Trophoblast cell (in vitro differentiated cells and primary cell): ENCODE measurements around the gene EPB41L5.
"Not testable (repeated sequence)": the region's sequence is repeated elsewhere in the genome, so short reads cannot be mapped to it uniquely, and the experiment has no call there.

ENCODE experiments used
- DNase-seq, 2 donors: peaks; one replicate each; pipeline ENCODE4 v3.0.0-alpha.2; 2016
- H2AFZ ChIP-seq: 2 replicates; pipeline ENCODE4 v1.6.1; 2013; ENCODE audit warnings: low read length, moderate library complexity, mild to moderate bottlenecking; ENCODE audit not compliant: insufficient read depth, poor library complexity
- H2AK5ac ChIP-seq: 2 replicates; pipeline ENCODE4 v1.6.1; 2013; ENCODE audit warnings: mild to moderate bottlenecking, low read length
- H2BK120ac ChIP-seq: 2 replicates; pipeline ENCODE4 v1.6.1; 2013; ENCODE audit warnings: low read length, mild to moderate bottlenecking, moderate library complexity; ENCODE audit not compliant: insufficient read depth, poor library complexity
- H2BK12ac ChIP-seq: 2 replicates; pipeline ENCODE4 v1.6.1; 2013; ENCODE audit warnings: mild to moderate bottlenecking, low read length, moderate library complexity
- H2BK5ac ChIP-seq: 2 replicates; pipeline ENCODE4 v1.6.1; 2013; ENCODE audit warnings: low read length, low read depth, moderate library complexity, mild to moderate bottlenecking; ENCODE audit not compliant: poor library complexity
- H3K14ac ChIP-seq: 2 replicates; pipeline ENCODE4 v1.6.1; 2013; ENCODE audit warnings: mild to moderate bottlenecking, low read length
- H3K18ac ChIP-seq: 2 replicates; pipeline ENCODE4 v1.6.1; 2013; ENCODE audit warnings: mild to moderate bottlenecking, low read length
- H3K23ac ChIP-seq: 2 replicates; pipeline ENCODE4 v1.6.1; 2013; ENCODE audit warnings: low read length
- H3K27ac ChIP-seq: 2 replicates; pipeline ENCODE4 v1.5.1; 2013; ENCODE audit warnings: low read depth, mild to moderate bottlenecking, inconsistent platforms, low read length, moderate library complexity
- H3K27me3 ChIP-seq: 2 replicates; pipeline ENCODE4 v1.6.1; 2013; ENCODE audit warnings: inconsistent platforms, mild to moderate bottlenecking, low read length, moderate library complexity; ENCODE audit not compliant: insufficient read depth
- H3K36me3 ChIP-seq, 2 experiments: 1 replicate in 1 of 2; 2 replicates in 1 of 2; pipeline ENCODE4 v1.6.1; 2013; ENCODE audit warnings: low read length in 2 of 2, mild to moderate bottlenecking in 2 of 2, moderate library complexity in 1 of 2; ENCODE audit not compliant: insufficient read depth in 2 of 2, control insufficient read depth in 1 of 2
- H3K4ac ChIP-seq: 2 replicates; pipeline ENCODE4 v1.6.1; 2013; ENCODE audit warnings: low read depth, mild to moderate bottlenecking, low read length, moderate library complexity
- H3K4me1 ChIP-seq, 2 experiments: 1 replicate in 1 of 2; 2 replicates in 1 of 2; pipeline ENCODE4 v1.6.1; 2013; ENCODE audit warnings: low read length in 2 of 2, mild to moderate bottlenecking in 2 of 2, moderate library complexity in 1 of 2; ENCODE audit not compliant: insufficient read depth in 2 of 2, control insufficient read depth in 1 of 2
- H3K4me2 ChIP-seq: 2 replicates; pipeline ENCODE4 v1.6.1; 2013; ENCODE audit warnings: inconsistent platforms, mild to moderate bottlenecking, low read length, moderate library complexity
- H3K4me3 ChIP-seq: 2 replicates; pipeline ENCODE4 v1.5.1; 2013; ENCODE audit warnings: mild to moderate bottlenecking, low read depth, low read length, inconsistent platforms
- H3K79me1 ChIP-seq: one replicate; pipeline ENCODE4 v1.6.1; 2013; ENCODE audit warnings: low read length
- H3K79me2 ChIP-seq: 2 replicates; pipeline ENCODE4 v1.6.1; 2013; ENCODE audit warnings: low read length, mild to moderate bottlenecking; ENCODE audit not compliant: control insufficient read depth, insufficient read depth, poor library complexity
- H3K9ac ChIP-seq: 2 replicates; pipeline ENCODE4 v1.6.1; 2013; ENCODE audit warnings: mild to moderate bottlenecking, low read length
- H3K9me3 ChIP-seq: 2 replicates; pipeline ENCODE4 v1.6.1; 2013; ENCODE audit warnings: low read depth, mild to moderate bottlenecking, control low read depth, inconsistent platforms, low read length; ENCODE audit not compliant: insufficient read depth
- H4K12ac ChIP-seq: 2 replicates; pipeline ENCODE4 v1.6.1; 2013; ENCODE audit warnings: low read depth, mild to moderate bottlenecking, low read length, moderate library complexity
- H4K8ac ChIP-seq: 2 replicates; pipeline ENCODE4 v1.6.1; 2013; ENCODE audit warnings: low read depth, mild to moderate bottlenecking, low read length, moderate library complexity
- H4K91ac ChIP-seq: one replicate; pipeline ENCODE4 v1.6.1; 2013; ENCODE audit warnings: low read depth, mild to moderate bottlenecking, low read length, moderate library complexity
- WGBS: extraction: QIAGEN DNeasy Blood & Tissue Kit; methylation state at CpG from one replicate; pipeline ENCODE4 v1.1.7; 2013; ENCODE audit warnings: missing lambda C conversion rate; ENCODE audit not compliant: insufficient read length, insufficient coverage; ENCODE audit errors: extremely low coverage; 5-methylcytosine and 5-hydroxymethylcytosine counted together

EPB41L5 gene

GRCh38 chr2:119996148-119996547, 16.7 kb upstream of the EPB41L5 start:
- no peak overlapping the region for H2BK12ac ChIP-seq
- H3K9me3 ChIP-seq = no peaks in the 10 kb centered on the region
- H4K12ac ChIP-seq = no peak overlapping the region
- no peak overlapping the region for H3K14ac ChIP-seq
- WGBS = no CpG with 5 or more reads among the region's 3 CpGs
- H3K4me1 ChIP-seq = no peaks in the 10 kb centered on the region
- no peaks in the 10 kb centered on the region for H3K79me2 ChIP-seq
- no peak for DNase-seq
- no peak overlapping the region for H2AFZ ChIP-seq
- no peak overlapping the region for H3K23ac ChIP-seq
- no peaks in the 10 kb centered on the region for H3K27me3 ChIP-seq
- H3K36me3 ChIP-seq = no peaks in the 10 kb centered on the region
- no peak overlapping the region for H4K91ac ChIP-seq
- no peak overlapping the region for H2AK5ac ChIP-seq
- no peak overlapping the region for H3K4me2 ChIP-seq
- H3K4me3 ChIP-seq = no peak overlapping the region
- no peak overlapping the region for H4K8ac ChIP-seq
- no peak overlapping the region for H2BK120ac ChIP-seq
- no peak overlapping the region for H3K27ac ChIP-seq
- no peak overlapping the region for H3K18ac ChIP-seq
- H2BK5ac ChIP-seq = no peak overlapping the region
- no peak overlapping the region for H3K9ac ChIP-seq
- no peak overlapping the region for H3K4ac ChIP-seq
- H3K79me1 ChIP-seq = no peaks in the 10 kb centered on the region

GRCh38 chr2:119996896-119997891, 15.7 kb upstream of the EPB41L5 start:
- H3K79me1 ChIP-seq, H3K79me2 ChIP-seq, H2BK5ac ChIP-seq, H3K27me3 ChIP-seq, H4K12ac ChIP-seq, H3K18ac ChIP-seq, H3K4me2 ChIP-seq, H3K4ac ChIP-seq, H3K9ac ChIP-seq, H3K36me3 ChIP-seq, DNase-seq, H3K4me1 ChIP-seq, H2AFZ ChIP-seq, H3K4me3 ChIP-seq, H4K91ac ChIP-seq, H2BK12ac ChIP-seq, H2AK5ac ChIP-seq, H2BK120ac ChIP-seq, H3K23ac ChIP-seq, H4K8ac ChIP-seq, H3K9me3 ChIP-seq, H3K14ac ChIP-seq, H3K27ac ChIP-seq: not testable (repeated sequence)
- no CpG with 5 or more reads among the region's 55 CpGs for WGBS

GRCh38 chr2:120001471-120001870, 11.4 kb upstream of the EPB41L5 start:
- Histone ChIP-seq H3K27me3 (no peaks in the 10 kb centered on the region), H2AK5ac (no peak overlapping the region), H3K9me3 (no peaks in the 10 kb centered on the region), H3K4ac (no peak overlapping the region), H3K9ac (no peak overlapping the region), H3K4me2 (no peak overlapping the region), H4K8ac (no peak overlapping the region), H3K18ac (no peak overlapping the region), H2BK120ac (no peak overlapping the region), H3K27ac (no peak overlapping the region), H3K4me3 (no peak overlapping the region), H2AFZ (no peak overlapping the region), H4K91ac (no peak overlapping the region), H2BK5ac (no peak overlapping the region), H3K23ac (no peak overlapping the region), H3K14ac (no peak overlapping the region), H3K36me3 (no peaks in the 10 kb centered on the region), H3K4me1 (no peaks in the 10 kb centered on the region), H2BK12ac (no peak overlapping the region), H3K79me1 (no peaks in the 10 kb centered on the region), H4K12ac (no peak overlapping the region), H3K79me2 (no peaks in the 10 kb centered on the region)
- no CpG with 5 or more reads among the region's 1 CpG for WGBS
- DNase-seq = no peak

- H2AFZ ChIP-seq = no peak overlapping the region
- no peak overlapping the region for H4K12ac ChIP-seq
- H3K36me3 ChIP-seq = no peaks in the 10 kb centered on the region
- H4K91ac ChIP-seq = no peak overlapping the region
- H4K8ac ChIP-seq = no peak overlapping the region
- no peaks in the 10 kb centered on the region for H3K79me2 ChIP-seq
- H2AK5ac ChIP-seq = no peak overlapping the region
- H3K27ac ChIP-seq = no peak overlapping the region
- no peaks in the 10 kb centered on the region for H3K4me1 ChIP-seq
- no peaks in the 10 kb centered on the region for H3K27me3 ChIP-seq
- no peaks in the 10 kb centered on the region for H3K9me3 ChIP-seq
- no peak overlapping the region for H3K4ac ChIP-seq
- H3K4me2 ChIP-seq = no peak overlapping the region
- H2BK5ac ChIP-seq = no peak overlapping the region
- no peak overlapping the region for H2BK12ac ChIP-seq
- H3K14ac ChIP-seq = no peak overlapping the region
- H3K4me3 ChIP-seq = no peak overlapping the region
- H2BK120ac ChIP-seq = no peak overlapping the region
- DNase-seq = no peak
- no peak overlapping the region for H3K23ac ChIP-seq
- H3K9ac ChIP-seq = no peak overlapping the region
- no peak overlapping the region for H3K18ac ChIP-seq
- no peaks in the 10 kb centered on the region for H3K79me1 ChIP-seq
Observed at GRCh38 chr2:120004254-120004653, 8.6 kb upstream of the EPB41L5 start.
